Measurements from ENCODE around the gene MAP3K10.

Gene MAP3K10

GRCh38 chr19:40261631-40262030 lies 70.4 kb downstream of the MAP3K10 start:
- Histone ChIP-seq H3K27ac (no peak overlapping the region), H3K9me3 (ENCODE audit: low read depth, low read length) (no peaks in the 10 kb centered on the region), H3K9ac (ENCODE audit: insufficient read length) (no peak overlapping the region), H3K4me3 (no peak overlapping the region), H3K36me3 (ENCODE audit: insufficient read depth, low read length) (peaks cover 17% of the 10 kb centered on the region; the same call in 1 of the 2 replicates)
- no peak for DNase-seq (ENCODE audit: low read depth, low spot score)
- no peak for TF ChIP-seq POLR2AphosphoS5 (IDR thresholded peaks at IDR 0.05; ENCODE audit: borderline replicate concordance, low read depth, low read length)
- TF ChIP-seq EZH2 (IDR thresholded peaks at IDR 0.05), result no peak
- no peak for TF ChIP-seq FOXP2 (optimal IDR thresholded peaks at IDR 0.05; ENCODE audit: control extremely low read depth, extremely low read length, insufficient read depth)

- peaks cover 16% of the 10 kb centered on the region; the same call in 1 of the 2 replicates for H3K36me3 ChIP-seq (ENCODE audit: insufficient read depth, low read length)
- no peak overlapping the region for H3K4me3 ChIP-seq
- H3K9me3 ChIP-seq (ENCODE audit: low read depth, low read length), result no peaks in the 10 kb centered on the region
- no peak overlapping the region for H3K9ac ChIP-seq (ENCODE audit: insufficient read length)
- no peak for TF ChIP-seq POLR2AphosphoS5 (IDR thresholded peaks at IDR 0.05; ENCODE audit: borderline replicate concordance, low read depth, low read length)
- TF ChIP-seq FOXP2 (optimal IDR thresholded peaks at IDR 0.05; ENCODE audit: control extremely low read depth, extremely low read length, insufficient read depth), result no peak
- TF ChIP-seq EZH2 (IDR thresholded peaks at IDR 0.05), result no peak
- no peak for DNase-seq (ENCODE audit: low read depth, low spot score)
- H3K27ac ChIP-seq, result no peak overlapping the region
These were observed 71.2 kb downstream of the MAP3K10 start for GRCh38 chr19:40262422-40262821.

GRCh38 chr19:40263440-40264313 lies 72.5 kb downstream of the MAP3K10 start:
- no peak overlapping the region for H3K9ac ChIP-seq (ENCODE audit: insufficient read length)
- no peak for DNase-seq (ENCODE audit: low read depth, low spot score)
- TF ChIP-seq POLR2AphosphoS5 (IDR thresholded peaks at IDR 0.05; ENCODE audit: borderline replicate concordance, low read depth, low read length) (no peak), FOXP2 (optimal IDR thresholded peaks at IDR 0.05; ENCODE audit: control extremely low read depth, extremely low read length, insufficient read depth) (no peak), EZH2 (IDR thresholded peaks at IDR 0.05) (no peak)
- H3K4me3 ChIP-seq, result no peak overlapping the region
- H3K9me3 ChIP-seq (ENCODE audit: low read depth, low read length), result no peaks in the 10 kb centered on the region
- peaks cover 16% of the 10 kb centered on the region; the same call in 1 of the 2 replicates for H3K36me3 ChIP-seq (ENCODE audit: insufficient read depth, low read length)
- no peak overlapping the region for H3K27ac ChIP-seq

GRCh38 chr19:40264314-40265054 lies 73.3 kb downstream of the MAP3K10 start:
- H3K4me3 ChIP-seq, result no peak overlapping the region
- H3K9me3 ChIP-seq (ENCODE audit: low read depth, low read length), result no peaks in the 10 kb centered on the region
- H3K27ac ChIP-seq, result no peak overlapping the region
- no peak overlapping the region for H3K9ac ChIP-seq (ENCODE audit: insufficient read length)
- H3K36me3 ChIP-seq (ENCODE audit: insufficient read depth, low read length), result peaks cover 16% of the 10 kb centered on the region; the same call in 1 of the 2 replicates
- TF ChIP-seq POLR2AphosphoS5 (IDR thresholded peaks at IDR 0.05; ENCODE audit: borderline replicate concordance, low read depth, low read length) (no peak), FOXP2 (optimal IDR thresholded peaks at IDR 0.05; ENCODE audit: control extremely low read depth, extremely low read length, insufficient read depth) (no peak), EZH2 (IDR thresholded peaks at IDR 0.05) (no peak)
- DNase-seq (ENCODE audit: low read depth, low spot score), result no peak

Measured in SK-N-MC (cell line).